ENCODE results near the gene AVPR1A.

AVPR1A gene

DNA sequence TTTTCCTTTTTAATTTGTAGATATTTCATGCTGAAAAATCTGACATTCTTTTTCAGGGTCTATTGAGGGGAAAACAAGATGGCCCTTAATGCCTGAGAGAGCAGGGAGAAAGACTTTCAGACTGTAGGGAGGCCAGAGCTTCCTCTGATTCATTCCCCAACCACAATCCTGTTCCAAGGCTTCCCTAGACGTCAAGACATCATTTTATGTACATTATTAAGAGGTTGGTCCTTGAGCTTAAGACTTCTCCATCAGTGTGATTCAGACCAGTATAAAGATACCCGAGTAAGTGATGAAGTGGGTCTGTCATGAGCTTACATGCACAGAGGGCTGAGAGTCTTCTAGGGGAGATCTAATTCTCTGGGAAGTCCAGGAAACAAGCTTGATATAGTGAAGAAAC lies 57.3 kb downstream of the AVPR1A start:
- FAIRE-seq, result no peak

GRCh38 chr12:63093084-63093483 lies 57.9 kb downstream of the AVPR1A start:
- no peak for FAIRE-seq

All from endometrium (tissue), 2 donors.